GM18858 (cell line): ENCODE measurements around the gene ZNF740.

Source experiments
- ATAC-seq: cut with Tn5 transposase; IDR thresholded peaks from one replicate; pipeline ENCODE4 v1.9.1; 2021; ENCODE audit not compliant: unreplicated experiment

Gene ZNF740

GRCh38 chr12:53212931-53213330 lies 32.4 kb downstream of the ZNF740 start:
- ATAC-seq: no peak

GRCh38 chr12:53213348-53213747 lies 32.8 kb downstream of the ZNF740 start:
- ATAC-seq: no peak

GRCh38 chr12:53214221-53214620 lies 33.7 kb downstream of the ZNF740 start:
- ATAC-seq: no peak

- no peak for ATAC-seq
These were observed 34.3 kb downstream of the ZNF740 start for GRCh38 chr12:53214687-53215455.

GRCh38 chr12:53215497-53215896 lies 35.0 kb downstream of the ZNF740 start:
- no peak for ATAC-seq

GRCh38 chr12:53217051-53217930 lies 36.8 kb downstream of the ZNF740 start:
- no peak for ATAC-seq

GRCh38 chr12:53217931-53218307 lies 37.4 kb downstream of the ZNF740 start:
- ATAC-seq: no peak

- no peak for ATAC-seq
These were observed 38.2 kb downstream of the ZNF740 start for GRCh38 chr12:53218551-53219291.

- ATAC-seq: no peak
These were observed 38.9 kb downstream of the ZNF740 start for GRCh38 chr12:53219292-53219955.

GRCh38 chr12:53219956-53220693 lies 39.6 kb downstream of the ZNF740 start:
- ATAC-seq: peak; percentile 20

GRCh38 chr12:53220694-53221202 lies 40.2 kb downstream of the ZNF740 start:
- peak; percentile 38 for ATAC-seq

GRCh38 chr12:53221203-53222080 lies 40.9 kb downstream of the ZNF740 start:
- ATAC-seq: no peak

GRCh38 chr12:53222170-53222721 lies 41.7 kb downstream of the ZNF740 start:
- no peak for ATAC-seq

GRCh38 chr12:53222806-53223261 lies 42.3 kb downstream of the ZNF740 start:
- ATAC-seq: no peak

- ATAC-seq: no peak
These were observed 43.0 kb downstream of the ZNF740 start for GRCh38 chr12:53223389-53224060.

- no peak for ATAC-seq
These were observed 43.8 kb downstream of the ZNF740 start for GRCh38 chr12:53224061-53224896.
